Measurements from ENCODE around the gene FOSL1.

Gene FOSL1

GRCh38 chr11:65865550-65866172, 34.5 kb downstream of the FOSL1 start:
- TF ChIP-seq TAF1 (IDR thresholded peaks at IDR 0.05; ENCODE audit: low read depth, low read length): no peak
- TF ChIP-seq PAX5 (IDR thresholded peaks at IDR 0.05; ENCODE audit: insufficient read depth, low read length, severe bottlenecking): no peak
- no peak for TF ChIP-seq POLR2AphosphoS5 (IDR thresholded peaks at IDR 0.05; ENCODE audit: low read depth, low read length)
- no peak for TF ChIP-seq SPI1 (IDR thresholded peaks at IDR 0.05; ENCODE audit: low read depth, low read length)
- no peak for TF ChIP-seq POLR2A (IDR thresholded peaks at IDR 0.05; ENCODE audit: low read depth, low read length)
- TF ChIP-seq POU2F2 (IDR thresholded peaks at IDR 0.05; ENCODE audit: low read depth, low read length): no peak
- DNase-seq (ENCODE audit: insufficient read length, low spot score): no peak
- FAIRE-seq: no peak

GRCh38 chr11:65864706-65865471, 35.3 kb downstream of the FOSL1 start:
- no peak for DNase-seq (ENCODE audit: insufficient read length, low spot score)
- FAIRE-seq: no peak
- no peak for TF ChIP-seq POLR2AphosphoS5 (IDR thresholded peaks at IDR 0.05; ENCODE audit: low read depth, low read length)
- no peak for TF ChIP-seq PAX5 (IDR thresholded peaks at IDR 0.05; ENCODE audit: insufficient read depth, low read length, severe bottlenecking)
- TF ChIP-seq SPI1 (IDR thresholded peaks at IDR 0.05; ENCODE audit: low read depth, low read length): no peak
- no peak for TF ChIP-seq POLR2A (IDR thresholded peaks at IDR 0.05; ENCODE audit: low read depth, low read length)
- no peak for TF ChIP-seq POU2F2 (IDR thresholded peaks at IDR 0.05; ENCODE audit: low read depth, low read length)
- no peak for TF ChIP-seq TAF1 (IDR thresholded peaks at IDR 0.05; ENCODE audit: low read depth, low read length)

- TF ChIP-seq POLR2A (IDR thresholded peaks at IDR 0.05; ENCODE audit: low read depth, low read length) (no peak), TAF1 (IDR thresholded peaks at IDR 0.05; ENCODE audit: low read depth, low read length) (no peak), POLR2AphosphoS5 (IDR thresholded peaks at IDR 0.05; ENCODE audit: low read depth, low read length) (no peak), SPI1 (IDR thresholded peaks at IDR 0.05; ENCODE audit: low read depth, low read length) (no peak), PAX5 (IDR thresholded peaks at IDR 0.05; ENCODE audit: insufficient read depth, low read length, severe bottlenecking) (no peak), POU2F2 (IDR thresholded peaks at IDR 0.05; ENCODE audit: low read depth, low read length) (no peak)
- FAIRE-seq (no peak), DNase-seq (ENCODE audit: insufficient read length, low spot score) (no peak)
Observed at GRCh38 chr11:65863889-65864705, 36.1 kb downstream of the FOSL1 start.

- DNase-seq (ENCODE audit: insufficient read length, low spot score) (no peak), FAIRE-seq (no peak)
- TF ChIP-seq SPI1 (IDR thresholded peaks at IDR 0.05; ENCODE audit: low read depth, low read length) (no peak), POLR2A (IDR thresholded peaks at IDR 0.05; ENCODE audit: low read depth, low read length) (no peak), PAX5 (IDR thresholded peaks at IDR 0.05; ENCODE audit: insufficient read depth, low read length, severe bottlenecking) (no peak), POLR2AphosphoS5 (IDR thresholded peaks at IDR 0.05; ENCODE audit: low read depth, low read length) (no peak), TAF1 (IDR thresholded peaks at IDR 0.05; ENCODE audit: low read depth, low read length) (no peak), POU2F2 (IDR thresholded peaks at IDR 0.05; ENCODE audit: low read depth, low read length) (no peak)
Observed at GRCh38 chr11:65862941-65863888, 37.0 kb downstream of the FOSL1 start.

GRCh38 chr11:65862191-65862735, 37.9 kb downstream of the FOSL1 start:
- TF ChIP-seq SPI1 (IDR thresholded peaks at IDR 0.05; ENCODE audit: low read depth, low read length) (no peak), PAX5 (IDR thresholded peaks at IDR 0.05; ENCODE audit: insufficient read depth, low read length, severe bottlenecking) (no peak), POLR2A (IDR thresholded peaks at IDR 0.05; ENCODE audit: low read depth, low read length) (no peak), POU2F2 (IDR thresholded peaks at IDR 0.05; ENCODE audit: low read depth, low read length) (no peak), POLR2AphosphoS5 (IDR thresholded peaks at IDR 0.05; ENCODE audit: low read depth, low read length) (no peak), TAF1 (IDR thresholded peaks at IDR 0.05; ENCODE audit: low read depth, low read length) (no peak)
- no peak for FAIRE-seq
- DNase-seq (ENCODE audit: insufficient read length, low spot score): no peak

- TF ChIP-seq POLR2AphosphoS5 (IDR thresholded peaks at IDR 0.05; ENCODE audit: low read depth, low read length) (no peak), PAX5 (IDR thresholded peaks at IDR 0.05; ENCODE audit: insufficient read depth, low read length, severe bottlenecking) (no peak), POLR2A (IDR thresholded peaks at IDR 0.05; ENCODE audit: low read depth, low read length) (no peak), POU2F2 (IDR thresholded peaks at IDR 0.05; ENCODE audit: low read depth, low read length) (no peak), SPI1 (IDR thresholded peaks at IDR 0.05; ENCODE audit: low read depth, low read length) (no peak), TAF1 (IDR thresholded peaks at IDR 0.05; ENCODE audit: low read depth, low read length) (no peak)
- FAIRE-seq: no peak
- DNase-seq (ENCODE audit: insufficient read length, low spot score): no peak
Observed at GRCh38 chr11:65861533-65862183, 38.5 kb downstream of the FOSL1 start.

- FAIRE-seq (no peak), DNase-seq (ENCODE audit: insufficient read length, low spot score) (no peak)
- TF ChIP-seq TAF1 (IDR thresholded peaks at IDR 0.05; ENCODE audit: low read depth, low read length): no peak
- TF ChIP-seq SPI1 (IDR thresholded peaks at IDR 0.05; ENCODE audit: low read depth, low read length): no peak
- no peak for TF ChIP-seq POLR2AphosphoS5 (IDR thresholded peaks at IDR 0.05; ENCODE audit: low read depth, low read length)
- TF ChIP-seq POU2F2 (IDR thresholded peaks at IDR 0.05; ENCODE audit: low read depth, low read length): no peak
- no peak for TF ChIP-seq POLR2A (IDR thresholded peaks at IDR 0.05; ENCODE audit: low read depth, low read length)
- TF ChIP-seq PAX5 (IDR thresholded peaks at IDR 0.05; ENCODE audit: insufficient read depth, low read length, severe bottlenecking): no peak
Observed at GRCh38 chr11:65861165-65861505, 39.1 kb downstream of the FOSL1 start.
